Measurements from ENCODE around the gene RFTN1. TPM values are rescaled to one million over a fixed set of nuclear protein-coding genes. Genes with fewer than 3 reads are reported as not detected.

Gene RFTN1
- total RNA-seq, 1 experiment from 2014 or later, result 0.15 TPM

GRCh38 chr3:16365491-16366128 is 147.9 kb downstream of the RFTN1 start:
- no peak for DNase-seq (ENCODE audit: extremely low read depth, low read depth)

GRCh38 chr3:16364963-16365362 is 148.5 kb downstream of the RFTN1 start:
- no peak for DNase-seq (ENCODE audit: extremely low read depth, low read depth)

GRCh38 chr3:16364323-16364722 is 149.2 kb downstream of the RFTN1 start:
- DNase-seq (ENCODE audit: extremely low read depth, low read depth), result no peak

- DNase-seq (ENCODE audit: extremely low read depth, low read depth), result no peak
Observed at GRCh38 chr3:16363636-16364035, 149.9 kb downstream of the RFTN1 start.

GRCh38 chr3:16362770-16363169 is 150.7 kb downstream of the RFTN1 start:
- no peak for DNase-seq (ENCODE audit: extremely low read depth, low read depth)

DNA sequence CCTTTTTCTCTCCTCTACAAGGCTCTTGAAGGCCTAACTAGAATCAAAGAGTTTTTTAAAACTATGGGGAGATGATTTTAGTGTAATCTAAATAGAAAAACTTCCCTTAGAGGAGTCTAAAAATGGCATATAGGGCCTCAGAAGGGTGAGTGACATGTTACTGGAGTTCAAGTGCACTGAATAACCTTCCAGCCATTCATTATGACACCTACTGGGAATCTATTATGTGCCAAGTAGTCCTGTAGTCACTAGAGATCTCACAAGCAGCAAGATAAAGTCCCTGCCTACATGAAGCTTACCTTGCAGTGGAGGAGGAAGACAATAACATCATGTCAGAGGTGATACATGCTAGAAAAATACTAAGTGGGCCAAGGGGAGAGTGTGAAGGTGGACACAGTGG is 152.4 kb downstream of the RFTN1 start:
- no peak for DNase-seq (ENCODE audit: extremely low read depth, low read depth)

DNA sequence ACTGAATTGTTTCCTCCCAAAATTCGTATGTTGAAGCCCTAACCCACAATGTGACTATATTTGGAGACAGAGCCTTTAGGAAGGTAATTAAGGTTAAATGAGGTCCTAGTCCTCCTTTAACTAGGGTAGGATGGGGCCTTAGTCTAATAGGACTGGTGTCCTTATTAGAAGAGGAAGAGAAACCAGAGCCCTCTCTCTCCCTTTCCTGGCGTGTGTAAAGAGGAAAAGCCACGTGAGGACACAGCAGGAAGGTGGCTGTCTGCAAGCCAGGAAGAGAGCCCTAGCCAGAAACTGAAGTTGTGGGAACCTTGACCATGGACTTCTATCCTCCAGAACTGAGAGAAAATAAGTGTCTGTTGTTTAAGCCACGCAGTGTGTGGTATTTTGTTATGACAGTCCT is 154.2 kb downstream of the RFTN1 start:
- no peak for DNase-seq (ENCODE audit: extremely low read depth, low read depth)

DNA sequence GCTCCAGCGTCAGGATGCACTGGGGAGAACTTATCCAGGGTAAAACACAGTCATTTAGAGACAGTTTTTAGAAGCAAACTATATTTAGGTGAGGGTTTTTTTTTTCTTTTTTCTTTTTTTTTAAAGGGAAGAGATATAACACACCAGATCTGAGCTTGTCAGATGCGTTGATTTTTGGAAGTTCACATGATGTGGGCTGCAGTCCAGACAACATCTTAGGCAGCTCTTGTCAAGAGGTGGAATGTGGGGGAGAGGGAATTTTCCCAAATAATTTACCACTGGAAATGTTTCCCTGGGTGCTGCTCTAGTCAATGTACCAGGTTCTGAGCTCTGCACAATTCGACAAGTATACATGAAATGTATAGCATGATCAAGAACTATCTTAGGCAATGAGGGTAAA is 155.2 kb downstream of the RFTN1 start:
- no peak for DNase-seq (ENCODE audit: extremely low read depth, low read depth)

GRCh38 chr3:16357186-16358121 is 156.0 kb downstream of the RFTN1 start:
- no peak for DNase-seq (ENCODE audit: extremely low read depth, low read depth)

DNA sequence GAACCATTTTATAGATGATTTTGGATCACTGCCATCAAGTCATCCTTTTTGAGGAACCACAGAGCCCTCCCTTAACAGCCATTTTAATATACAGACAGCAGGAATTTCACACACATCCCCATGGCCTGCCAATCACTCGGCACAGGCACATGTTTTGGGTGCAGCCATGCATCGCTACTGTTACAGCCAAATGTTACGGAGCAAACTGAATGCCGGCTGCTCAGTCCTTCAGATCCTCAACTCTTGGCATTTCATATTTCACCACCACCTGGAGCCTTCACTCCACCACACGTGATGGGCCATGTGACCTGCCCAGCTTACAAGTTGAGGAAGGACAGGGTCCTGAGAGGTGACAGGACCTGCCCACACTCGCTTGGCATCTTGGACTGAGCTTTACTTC is 157.7 kb downstream of the RFTN1 start:
- DNase-seq (ENCODE audit: extremely low read depth, low read depth), result no peak

- DNase-seq (ENCODE audit: extremely low read depth, low read depth), result no peak
Observed at GRCh38 chr3:16354291-16354690, 159.2 kb downstream of the RFTN1 start.

- DNase-seq (ENCODE audit: extremely low read depth, low read depth), result no peak
Observed at GRCh38 chr3:16352428-16352827, 161.1 kb downstream of the RFTN1 start.

GRCh38 chr3:16350597-16351318 is 162.7 kb downstream of the RFTN1 start:
- DNase-seq (ENCODE audit: extremely low read depth, low read depth), result no peak

DNA sequence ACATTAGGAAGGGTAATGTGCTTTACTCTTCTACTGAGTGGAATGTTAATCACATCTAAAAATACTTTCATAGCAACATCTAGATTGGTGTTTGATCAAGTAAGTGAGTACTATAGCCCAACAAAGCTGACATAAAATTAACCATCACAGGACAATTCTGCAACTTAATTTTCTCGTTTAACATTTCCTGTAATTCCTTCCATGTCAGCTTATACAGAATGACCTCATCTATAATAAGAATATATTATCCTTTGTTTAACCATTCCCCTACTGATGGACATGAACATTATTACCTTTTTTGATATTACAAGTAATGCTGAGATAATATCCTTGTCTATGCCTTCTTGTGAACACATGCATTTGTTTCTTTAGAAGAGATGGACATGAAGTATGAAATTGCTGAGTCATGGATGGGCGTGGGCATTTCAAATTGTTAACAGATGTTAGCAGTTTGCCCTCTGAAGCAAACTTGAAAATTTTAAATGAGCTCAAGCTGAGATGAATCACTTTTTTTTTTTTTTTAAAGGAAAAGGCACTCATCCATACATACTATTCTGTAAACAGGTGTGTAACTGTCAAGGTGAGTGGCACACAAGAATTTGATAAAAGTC is 163.4 kb downstream of the RFTN1 start:
- no peak for DNase-seq (ENCODE audit: extremely low read depth, low read depth)

DNA sequence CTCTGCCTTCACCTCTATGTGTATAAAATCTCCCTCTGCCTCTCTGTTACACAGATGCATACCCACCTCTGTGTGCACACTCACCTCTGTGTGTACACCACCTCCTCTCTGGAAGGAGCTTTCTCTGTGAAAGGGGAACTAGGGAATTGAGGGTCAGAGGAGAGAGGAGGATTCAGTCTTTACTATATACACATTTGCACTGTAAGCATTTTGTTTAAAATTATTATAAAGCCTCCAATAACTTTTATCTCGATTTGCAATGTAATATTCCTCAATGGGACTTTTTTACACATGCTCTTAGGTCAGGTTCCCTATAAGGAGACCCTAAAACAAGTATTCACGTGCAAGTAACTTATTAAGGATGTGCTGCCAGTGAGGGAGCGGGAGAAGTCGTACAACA is 166.0 kb downstream of the RFTN1 start:
- DNase-seq (ENCODE audit: extremely low read depth, low read depth), result no peak

DNA sequence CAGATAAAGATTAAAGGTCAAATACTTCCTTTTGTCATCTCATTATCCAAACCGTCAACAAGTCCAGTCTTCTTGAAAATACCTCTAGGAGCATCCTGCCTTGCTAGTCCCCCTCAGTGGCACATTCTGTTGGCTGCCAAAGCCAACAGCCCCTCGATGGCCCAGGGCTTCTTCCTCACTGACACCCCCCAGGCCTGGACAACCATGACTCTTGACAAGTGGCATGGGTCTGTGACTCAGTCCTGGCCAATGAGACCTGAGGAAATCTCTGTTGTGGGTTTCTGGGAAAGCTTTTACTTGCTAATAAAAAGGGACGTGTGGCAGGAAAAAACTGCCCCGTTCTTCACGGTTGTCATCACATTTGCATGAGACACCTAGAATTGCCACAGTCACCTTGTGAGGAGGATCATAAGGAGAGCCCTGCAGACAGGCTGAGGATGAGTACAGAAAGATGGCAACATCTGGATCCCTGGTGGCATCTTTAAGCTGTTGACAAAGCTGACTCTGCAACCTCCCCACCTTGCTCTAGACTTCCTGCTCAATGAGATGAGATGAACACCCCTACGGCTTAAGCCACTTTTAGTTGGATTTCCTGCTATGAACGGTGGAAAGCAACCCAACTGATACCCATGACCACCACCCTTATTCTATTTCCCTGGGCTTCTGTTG is 167.0 kb downstream of the RFTN1 start:
- no peak for DNase-seq (ENCODE audit: extremely low read depth, low read depth)

DNA sequence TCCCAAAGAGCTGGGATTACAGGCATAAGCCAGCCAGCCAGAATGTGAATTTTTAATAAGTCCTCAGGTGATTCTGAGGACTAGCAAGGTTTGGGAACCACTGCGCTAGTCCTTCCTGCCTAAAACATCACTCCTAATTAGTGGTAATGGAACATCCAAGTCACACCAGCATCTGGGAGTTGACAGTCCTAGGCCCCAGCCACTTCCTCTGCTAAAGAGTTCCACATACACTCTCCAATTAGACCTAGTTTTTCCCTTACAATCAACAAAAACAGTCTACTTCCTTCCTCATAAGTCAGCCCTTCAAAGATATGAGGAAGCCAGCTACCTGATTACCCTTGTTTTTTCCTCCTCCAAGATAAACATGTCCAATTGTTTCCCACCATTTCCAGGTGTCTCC is 170.4 kb downstream of the RFTN1 start:
- DNase-seq (ENCODE audit: extremely low read depth, low read depth), result no peak

GRCh38 chr3:16338999-16339398 is 174.5 kb downstream of the RFTN1 start:
- DNase-seq (ENCODE audit: extremely low read depth, low read depth), result no peak

GRCh38 chr3:16337856-16338540 is 175.5 kb downstream of the RFTN1 start:
- no peak for DNase-seq (ENCODE audit: extremely low read depth, low read depth)

GRCh38 chr3:16336825-16337224 is 176.7 kb downstream of the RFTN1 start:
- no peak for DNase-seq (ENCODE audit: extremely low read depth, low read depth)

All from NCI-H460 (cell line).